Measurements from ENCODE around the gene COG5. TPM values are rescaled to one million over a fixed set of nuclear protein-coding genes. Genes with fewer than 3 reads are reported as not detected.

COG5 gene
- polyA plus RNA-seq, 1 of the 3 experiments (the other 2 are of a cell fraction) = 21.2 TPM

DNA sequence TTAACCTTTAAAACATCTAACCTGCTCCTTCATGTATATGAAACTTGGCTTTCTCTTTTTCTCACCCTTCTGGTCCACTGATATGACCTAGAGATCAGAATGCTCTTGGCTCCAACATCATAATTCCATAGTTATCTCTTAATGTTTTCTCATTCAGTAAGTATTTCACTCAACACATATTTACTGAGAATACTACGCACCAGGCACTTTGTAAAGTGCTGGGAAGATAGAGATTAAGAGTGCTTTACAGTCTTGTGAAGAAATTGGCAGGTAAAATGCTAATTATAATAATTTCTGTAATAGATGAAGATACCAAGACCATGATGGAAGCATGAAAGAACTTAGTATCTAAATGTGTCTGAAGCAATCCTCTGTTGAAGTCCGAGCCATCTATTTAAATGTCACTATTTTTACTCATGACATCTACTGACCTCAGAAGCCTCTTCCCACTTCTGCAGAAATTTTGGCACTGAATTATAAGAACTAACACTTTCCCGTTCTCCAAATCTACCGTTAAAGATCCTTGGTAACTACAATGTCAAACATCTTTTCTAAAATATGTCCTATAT is 278.7 kb downstream of the COG5 start:
- Histone ChIP-seq H3K27ac (ENCODE audit: low read depth in 2 of 2, low read length in 1 of 2) (no peak overlapping the region), H4K20me1 (ENCODE audit: insufficient read depth) (no peaks in the 10 kb centered on the region), H3K79me2 (ENCODE audit: insufficient read depth) (no peaks in the 10 kb centered on the region), H3K27me3 (ENCODE audit: insufficient read depth) (no peaks in the 10 kb centered on the region), H3K4me1 (ENCODE audit: control insufficient read depth in 1 of 2, insufficient read depth in 2 of 2, low read depth in 1 of 2, low read length in 1 of 2) (no peaks in the 10 kb centered on the region; a peak in 1 of 4 replicates), H3F3A (replicated peaks; ENCODE audit: insufficient read depth) (no peaks in the 10 kb centered on the region), H3K9ac (no peak overlapping the region), H3K4me3 (ENCODE audit: low read depth in 2 of 2, low read length in 1 of 2) (no peak overlapping the region), H3K9me3 (no peaks in the 10 kb centered on the region), H3K36me3 (replicated peaks in 1 of 2; ENCODE audit: control insufficient read depth in 1 of 2, insufficient read depth in 2 of 2, low read length in 1 of 2) (peaks cover 3 to 28% of the 10 kb centered on the region in 2 experiments), H3K9me2 (0 out of 2 replicates have a peak, but pooled peaks cover 3% of the 10 kb centered on the region), H3K4me2 (no peak overlapping the region), H2AFZ (ENCODE audit: low read depth) (no peak overlapping the region)
- ChIA-PET CTCF (no interaction called here), POLR2A (no interaction called here)
- TF ChIP-seq, protein P1, sequence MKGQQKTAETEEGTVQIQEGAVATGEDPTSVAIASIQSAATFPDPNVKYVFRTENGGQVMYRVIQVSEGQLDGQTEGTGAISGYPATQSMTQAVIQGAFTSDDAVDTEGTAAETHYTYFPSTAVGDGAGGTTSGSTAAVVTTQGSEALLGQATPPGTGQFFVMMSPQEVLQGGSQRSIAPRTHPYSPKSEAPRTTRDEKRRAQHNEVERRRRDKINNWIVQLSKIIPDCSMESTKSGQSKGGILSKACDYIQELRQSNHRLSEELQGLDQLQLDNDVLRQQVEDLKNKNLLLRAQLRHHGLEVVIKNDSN (IDR thresholded peaks at IDR 0.05; ENCODE audit: borderline replicate concordance, low read depth) = no peak
- TF ChIP-seq POLR2AphosphoS5 (IDR thresholded peaks at IDR 0.05; ENCODE audit: low read depth, low read length) (no peak), RAD21 (IDR thresholded peaks at IDR 0.05; ENCODE audit: low read length) (no peak), EP300 (IDR thresholded peaks at IDR 0.05; ENCODE audit: borderline replicate concordance in 1 of 2, low read depth in 1 of 2, low read length in 1 of 2) (no peak), IRF3 (IDR thresholded peaks at IDR 0.05; ENCODE audit: low read depth, low read length) (no peak), RCOR1 (IDR thresholded peaks at IDR 0.05; ENCODE audit: low read length) (no peak), TCF12 (IDR thresholded peaks at IDR 0.05) (no peak), SMC3 (IDR thresholded peaks at IDR 0.05; ENCODE audit: low read depth, low read length) (no peak), FOSL2 (IDR thresholded peaks at IDR 0.05; ENCODE audit: borderline replicate concordance, low read depth) (no peak), SIN3A (IDR thresholded peaks at IDR 0.05; ENCODE audit: borderline replicate concordance, low read depth, low read length) (no peak), GABPA (IDR thresholded peaks at IDR 0.05; ENCODE audit: low read depth) (no peak), CTCF (IDR thresholded peaks at IDR 0.05) (no peak), JUND (IDR thresholded peaks at IDR 0.05) (no peak), MEF2A (IDR thresholded peaks at IDR 0.05; ENCODE audit: borderline replicate concordance, low read depth) (no peak), MXI1 (IDR thresholded peaks at IDR 0.05; ENCODE audit: low read depth, low read length) (no peak), TAF1 (IDR thresholded peaks at IDR 0.05; ENCODE audit: borderline replicate concordance, low read depth, low read length) (no peak), YY1 (IDR thresholded peaks at IDR 0.05; ENCODE audit: low read depth) (no peak), GATA2 (CRISPR knock-in tag; IDR thresholded peaks at IDR 0.05) (no peak), CHD2 (IDR thresholded peaks at IDR 0.05; ENCODE audit: low read length, partially characterized antibody) (no peak), ELF1 (IDR thresholded peaks at IDR 0.05) (no peak)
- 95% methylated on average over 4 of the region's 4 CpGs for WGBS (ENCODE audit: low lambda C conversion rate)
- no peak for DNase-seq

Measured in SK-N-SH (cell line).